ENCODE results near the gene KMT5C.

Gene KMT5C

GRCh38 chr19:55369653-55370304 is 30.1 kb downstream of the KMT5C start:
- DNase-seq = peak in 1 of 2 experiments; percentile 39

- no peak for DNase-seq
These were observed 30.8 kb downstream of the KMT5C start, which contains the start of gene IL11 for GRCh38 chr19:55370305-55370988. Gene IL11, minus strand, starts transcription at chr19:55370463. Its CDS starts 153 bp downstream, at chr19:55370310.

DNA sequence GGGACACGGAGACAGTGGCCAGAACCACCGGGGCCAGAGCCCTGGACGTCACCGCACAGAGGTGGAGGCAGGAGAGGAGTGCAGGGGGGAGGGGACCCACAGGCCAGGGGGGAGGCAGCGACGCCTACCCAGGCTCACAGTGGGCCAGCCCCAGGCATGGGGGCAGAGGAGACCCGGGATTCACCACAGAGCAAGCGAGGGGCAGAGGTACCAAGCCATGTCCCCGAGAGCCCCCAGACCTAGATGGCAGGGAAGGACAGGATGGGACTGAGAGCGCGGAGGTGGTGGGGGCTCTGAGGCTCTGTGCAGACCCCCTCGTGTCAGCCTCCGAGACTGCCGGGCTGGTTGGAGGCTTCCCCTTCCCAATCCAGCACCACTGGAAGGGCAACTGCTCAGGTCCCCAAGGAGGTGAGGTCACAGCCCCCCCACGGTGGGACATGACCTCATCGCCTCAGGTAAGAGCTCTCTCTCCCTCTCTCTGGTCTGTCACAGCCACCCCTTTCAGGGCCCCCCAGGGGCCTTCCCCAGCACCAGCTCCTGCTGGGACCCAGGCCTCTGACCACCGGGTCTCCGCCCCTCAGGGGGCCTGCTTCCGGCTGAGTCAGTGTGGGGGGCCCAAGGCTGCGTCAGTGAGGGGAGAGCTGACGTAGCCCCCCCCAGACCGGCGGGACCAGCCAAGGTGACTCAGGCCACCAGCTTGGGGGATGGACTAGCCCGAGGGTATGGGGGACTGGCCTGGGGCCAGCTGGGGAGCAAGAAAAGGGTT is 32.8 kb downstream of the KMT5C start:
- no peak for DNase-seq

- no peak for DNase-seq
These were observed 33.8 kb downstream of the KMT5C start for GRCh38 chr19:55373306-55373992.

GRCh38 chr19:55373993-55374757 is 34.5 kb downstream of the KMT5C start:
- DNase-seq = no peak

- no peak for DNase-seq
These were observed 36.7 kb downstream of the KMT5C start, which contains the start of gene TMEM190 for GRCh38 chr19:55376241-55376933. Gene TMEM190, plus strand, starts transcription at chr19:55376826. Its CDS starts 28 bp downstream, at chr19:55376854.

- no peak for DNase-seq
These were observed 37.9 kb downstream of the KMT5C start for GRCh38 chr19:55377356-55378131.

DNA sequence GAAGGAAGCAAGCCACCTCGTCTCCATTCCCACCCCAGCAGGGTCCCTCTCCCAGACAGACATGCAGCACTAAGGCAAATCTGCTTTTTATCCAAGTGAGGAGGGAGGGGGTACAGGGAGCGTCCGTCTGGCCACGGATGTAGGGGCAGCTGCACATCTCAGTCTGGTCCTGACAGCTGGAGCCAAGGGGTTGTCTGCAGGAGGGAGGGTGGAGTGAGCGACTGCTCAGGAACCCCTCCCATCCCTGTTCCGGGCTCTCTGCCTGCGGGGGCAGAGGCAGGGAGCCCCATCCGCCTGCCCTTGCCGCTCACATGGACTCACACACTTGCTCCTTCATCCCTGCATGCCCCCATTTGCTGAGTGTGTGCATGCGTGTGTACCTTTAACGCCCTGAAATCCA is 39.5 kb downstream of the KMT5C start:
- DNase-seq = peak; percentile 24 to 35

DNA sequence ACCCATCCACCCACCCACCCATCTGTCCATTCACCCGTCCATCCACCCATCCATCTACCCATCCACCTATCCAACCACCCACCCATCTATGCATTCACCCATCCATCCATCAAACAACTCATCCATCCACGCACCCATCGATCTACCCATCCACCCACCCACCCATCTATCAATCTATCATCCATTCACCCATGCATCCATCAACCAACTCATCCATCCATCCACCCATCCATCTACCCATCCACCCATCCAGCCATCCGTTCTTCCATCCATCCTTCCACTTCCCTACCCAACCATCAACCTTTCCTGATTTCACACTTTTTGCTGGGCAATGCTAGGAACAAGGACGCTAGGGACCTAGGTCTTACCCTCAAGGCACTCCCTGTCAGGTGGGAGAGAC is 42.3 kb downstream of the KMT5C start:
- DNase-seq = no peak

- DNase-seq = no peak
These were observed 42.9 kb downstream of the KMT5C start for GRCh38 chr19:55382522-55383054.

GRCh38 chr19:55383279-55384130 is 43.8 kb downstream of the KMT5C start:
- peak; percentile 36 to 70 for DNase-seq

GRCh38 chr19:55384131-55384919 is 44.6 kb downstream of the KMT5C start, which contains the start of gene TMEM238:
Gene TMEM238, minus strand, starts transcription at chr19:55384292. Its CDS starts 33 bp downstream, at chr19:55384259.
- DNase-seq = peak in 1 of 2 experiments; percentile 11

GRCh38 chr19:55384920-55385723 is 45.4 kb downstream of the KMT5C start:
- peak; percentile 90 to 91 for DNase-seq

GRCh38 chr19:55385724-55386492 is 46.2 kb downstream of the KMT5C start, which contains the start of gene RPL28:
Gene RPL28, plus strand, starts transcription at chr19:55385932. Its CDS starts 426 bp downstream, at chr19:55386358.
- peak; percentile 97 for DNase-seq

DNA sequence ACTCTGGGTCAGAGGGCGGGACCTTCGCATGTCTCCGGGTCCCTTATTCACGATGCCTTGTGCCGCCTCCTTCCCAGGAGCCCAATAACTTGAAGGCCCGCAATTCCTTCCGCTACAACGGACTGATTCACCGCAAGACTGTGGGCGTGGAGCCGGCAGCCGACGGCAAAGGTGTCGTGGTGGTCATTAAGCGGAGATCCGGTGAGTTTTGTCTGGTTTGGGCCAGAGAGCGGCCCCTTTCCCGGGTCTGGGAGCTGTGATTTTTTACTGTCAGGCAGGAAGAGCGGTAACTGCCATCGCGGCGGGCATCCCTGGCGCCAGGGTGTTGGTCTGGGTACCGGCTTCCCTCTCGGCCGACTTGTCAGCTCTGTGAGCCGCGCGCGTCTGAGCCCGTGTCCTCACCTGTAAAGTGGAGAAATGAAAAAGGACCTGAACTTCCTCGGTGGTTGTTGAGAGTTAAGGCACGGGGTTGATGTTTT is 46.9 kb downstream of the KMT5C start:
- DNase-seq = no peak

DNA sequence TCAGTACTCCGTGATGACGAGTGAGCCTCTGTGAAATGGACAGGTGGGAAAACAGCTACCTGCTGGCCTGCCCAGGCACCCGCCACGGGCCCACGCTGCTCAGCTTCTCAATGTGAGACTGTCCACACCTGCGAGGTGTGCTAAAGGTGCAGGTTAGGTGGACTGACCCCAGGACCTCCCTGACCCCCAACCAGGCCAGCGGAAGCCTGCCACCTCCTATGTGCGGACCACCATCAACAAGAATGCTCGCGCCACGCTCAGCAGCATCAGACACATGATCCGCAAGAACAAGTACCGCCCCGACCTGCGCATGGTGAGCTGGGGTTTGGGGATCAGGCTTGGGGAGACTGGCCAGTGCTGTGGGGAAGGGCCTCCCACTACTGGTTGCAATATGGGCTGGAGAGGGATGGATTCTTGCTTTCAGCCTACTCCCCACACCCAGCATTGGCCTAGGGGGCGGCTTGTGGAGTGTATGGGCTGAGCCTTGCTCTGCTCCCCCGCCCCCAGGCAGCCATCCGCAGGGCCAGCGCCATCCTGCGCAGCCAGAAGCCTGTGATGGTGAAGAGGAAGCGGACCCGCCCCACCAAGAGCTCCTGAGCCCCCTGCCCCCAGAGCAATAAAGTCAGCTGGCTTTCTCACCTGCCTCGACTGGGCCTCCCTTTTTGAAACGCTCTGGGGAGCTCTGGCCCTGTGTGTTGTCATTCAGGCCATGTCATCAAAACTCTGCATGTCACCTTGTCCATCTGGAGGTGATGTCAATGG is 48.2 kb downstream of the KMT5C start:
- no peak for DNase-seq
